Gastroesophageal sphincter (tissue), 4 donors: Measurements from ENCODE around the gene WFDC6. TPM values are rescaled to one million over a fixed set of nuclear protein-coding genes. Genes with fewer than 3 reads are reported as not detected.
"Not testable (repeated sequence)": the region's sequence is repeated elsewhere in the genome, so short reads cannot be mapped to it uniquely, and the experiment has no call there.

Experiments used
- ATAC-seq: fragments of 150-250 bp; one replicate; pipeline ENCODE4 v1.9.1; 2016; ENCODE audit warnings: mild to moderate bottlenecking, moderate library complexity
- H3K27ac ChIP-seq, 4 donors: fragments of 200-600 bp; sonication (generic) in 3 of 4; 1 replicate in 3 of 4; 2 replicates in 1 of 4; pipeline ENCODE4 v1.5.1; 2016 to 2019
- H3K27me3 ChIP-seq: fragments of 200-600 bp; sonication (generic); one replicate; pipeline ENCODE4 v1.5.1; 2019
- H3K36me3 ChIP-seq, 2 donors: fragments of 200-600 bp; sonication (generic); one replicate each; pipeline ENCODE4 v1.5.1; 2019; ENCODE audit warnings: control low read depth in 1 of 2
- H3K4me1 ChIP-seq, 3 donors: fragments of 200-600 bp; sonication (generic); 1 replicate in 2 of 3; 2 replicates in 1 of 3; pipeline ENCODE4 v1.5.1; 2016 to 2019; ENCODE audit warnings: control low read depth in 2 of 3
- H3K4me3 ChIP-seq, 2 donors: fragments of 200-600 bp; sonication (generic); one replicate each; pipeline ENCODE4 v1.5.1; 2019; ENCODE audit warnings: mild to moderate bottlenecking in 1 of 2, moderate library complexity in 1 of 2
- H3K9me3 ChIP-seq, 3 donors: fragments of 200-600 bp; sonication (generic); one replicate each; pipeline ENCODE4 v1.5.1; 2017 to 2019; ENCODE audit warnings: control low read depth in 2 of 3
- EP300 ChIP-seq: sonication (generic); formaldehyde crosslinking; IDR thresholded peaks from one replicate; pipeline ENCODE4 v1.6.1; 2017; ENCODE audit warnings: antibody characterized with exemption, mild to moderate bottlenecking
- POLR2A ChIP-seq, 2 donors: fragments of 450-650 bp; IDR thresholded peaks; one replicate each; pipeline ENCODE4 v1.6.1; 2017; ENCODE audit warnings: antibody characterized with exemption in 2 of 2, mild to moderate bottlenecking in 2 of 2, moderate library complexity in 1 of 2
- POLR2AphosphoS5 ChIP-seq: sonication (generic); formaldehyde crosslinking; IDR thresholded peaks from one replicate; pipeline ENCODE4 v1.6.1; 2017; ENCODE audit warnings: antibody characterized with exemption
- WGBS, 2 donors: methylation state at CpG; one replicate each; pipeline ENCODE4 v1.1.5; 2018; ENCODE audit warnings: low coverage in 1 of 2; 5-methylcytosine and 5-hydroxymethylcytosine counted together
- total RNA-seq, 4 donors: library from RNA; depleted of rRNA; stranded (reverse); fragments of >200 nt; gene quantifications; one replicate each; pipeline ENCODE4 v1.1.0, GENCODE V29; 2016
- TF ChIP-seq, protein P1 (sequence below), 4 experiments: fragments of 200-600 bp in 2 of 4; fragments of 450-650 bp in 2 of 4; sonication (generic) in 1 of 4; IDR thresholded peaks; one replicate each; pipeline ENCODE4 v1.5.1; 2017 to 2019; ENCODE audit warnings: antibody characterized with exemption in 4 of 4, mild to moderate bottlenecking in 2 of 4, moderate library complexity in 2 of 4

WFDC6 gene
- total RNA-seq, 4 donors from 2014 or later = not detected

DNA sequence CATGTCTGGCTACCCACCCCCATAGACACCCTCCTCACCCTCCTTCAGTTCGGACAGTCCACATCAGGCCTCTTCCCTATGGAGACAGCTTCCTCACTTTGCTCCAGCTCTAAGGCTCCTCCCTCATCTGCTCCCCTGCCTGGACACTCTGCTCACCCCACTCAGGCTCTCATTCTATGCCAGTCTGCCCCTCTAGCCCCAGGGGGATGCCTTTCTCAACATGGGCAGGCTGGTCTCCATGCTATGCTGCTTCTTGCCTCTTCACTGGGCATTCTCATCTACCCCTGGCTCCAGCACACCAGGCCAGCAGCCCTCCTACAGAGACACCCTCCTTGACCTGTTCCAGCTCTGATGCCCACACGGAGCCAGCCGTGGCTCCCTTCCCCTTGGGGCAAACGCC lies 39.9 kb upstream of the WFDC6 start, which contains the start of gene WFDC8:
Gene WFDC8, minus strand, starts transcription at position 101 of the 400 bp plus-strand sequence. Its CDS starts 37 bp downstream, at position 64.
- no peaks in the 10 kb centered on the region for H3K36me3 ChIP-seq
- TF ChIP-seq, protein P1, sequence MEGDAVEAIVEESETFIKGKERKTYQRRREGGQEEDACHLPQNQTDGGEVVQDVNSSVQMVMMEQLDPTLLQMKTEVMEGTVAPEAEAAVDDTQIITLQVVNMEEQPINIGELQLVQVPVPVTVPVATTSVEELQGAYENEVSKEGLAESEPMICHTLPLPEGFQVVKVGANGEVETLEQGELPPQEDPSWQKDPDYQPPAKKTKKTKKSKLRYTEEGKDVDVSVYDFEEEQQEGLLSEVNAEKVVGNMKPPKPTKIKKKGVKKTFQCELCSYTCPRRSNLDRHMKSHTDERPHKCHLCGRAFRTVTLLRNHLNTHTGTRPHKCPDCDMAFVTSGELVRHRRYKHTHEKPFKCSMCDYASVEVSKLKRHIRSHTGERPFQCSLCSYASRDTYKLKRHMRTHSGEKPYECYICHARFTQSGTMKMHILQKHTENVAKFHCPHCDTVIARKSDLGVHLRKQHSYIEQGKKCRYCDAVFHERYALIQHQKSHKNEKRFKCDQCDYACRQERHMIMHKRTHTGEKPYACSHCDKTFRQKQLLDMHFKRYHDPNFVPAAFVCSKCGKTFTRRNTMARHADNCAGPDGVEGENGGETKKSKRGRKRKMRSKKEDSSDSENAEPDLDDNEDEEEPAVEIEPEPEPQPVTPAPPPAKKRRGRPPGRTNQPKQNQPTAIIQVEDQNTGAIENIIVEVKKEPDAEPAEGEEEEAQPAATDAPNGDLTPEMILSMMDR (IDR thresholded peaks at IDR 0.05) = no peak
- TF ChIP-seq POLR2A (IDR thresholded peaks at IDR 0.05) (no peak), EP300 (no peak), POLR2AphosphoS5 (no peak)
- no peaks in the 10 kb centered on the region for H3K4me1 ChIP-seq
- H3K4me3 ChIP-seq = no peak within 1 kb of the TSS
- H3K9me3 ChIP-seq = no peaks in the 10 kb centered on the region
- WGBS, 2 donors = 62% methylated on average over 1 of the region's 4 CpGs; no CpG with 5 or more reads in 1 of the 2 donors
- no peak within 1 kb of the TSS for H3K27ac ChIP-seq
- H3K27me3 ChIP-seq = peaks cover 12% of the 10 kb centered on the region
- no peak for ATAC-seq

DNA sequence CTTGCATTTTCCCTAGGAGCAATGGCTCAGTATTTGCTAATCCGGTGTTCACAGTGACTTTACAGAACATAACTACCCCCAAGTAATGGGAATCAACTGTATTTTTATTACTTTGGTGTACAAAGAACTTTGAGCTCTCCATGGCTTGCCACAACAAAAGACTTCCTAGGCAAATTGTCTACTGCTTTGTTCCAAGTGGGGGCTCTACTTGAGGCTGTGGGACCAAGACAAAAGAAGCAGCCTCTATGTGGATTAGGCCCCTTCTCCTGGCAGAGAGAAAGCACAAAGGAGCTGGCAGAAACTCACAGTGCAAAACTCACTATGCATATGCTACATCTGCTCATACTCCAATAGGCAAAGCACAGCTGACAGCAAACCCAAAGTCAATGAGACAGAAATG lies 38.9 kb upstream of the WFDC6 start:
- no peak for TF ChIP-seq POLR2A (IDR thresholded peaks at IDR 0.05)
- TF ChIP-seq, protein P1 (IDR thresholded peaks at IDR 0.05) = no peak
- no peak for TF ChIP-seq EP300
- no peak for TF ChIP-seq POLR2AphosphoS5
- Histone ChIP-seq H3K27me3 (peaks cover 7% of the 10 kb centered on the region), H3K4me3 (no peak overlapping the region), H3K27ac (no peak overlapping the region), H3K9me3 (peaks cover 0 to 5% (median 0%) of the 10 kb centered on the region in 3 donors), H3K36me3 (no peaks in the 10 kb centered on the region), H3K4me1 (no peaks in the 10 kb centered on the region)
- WGBS, 2 donors = 58 to 80% methylated on average over 1 of the region's 1 CpG
- ATAC-seq = no peak

DNA sequence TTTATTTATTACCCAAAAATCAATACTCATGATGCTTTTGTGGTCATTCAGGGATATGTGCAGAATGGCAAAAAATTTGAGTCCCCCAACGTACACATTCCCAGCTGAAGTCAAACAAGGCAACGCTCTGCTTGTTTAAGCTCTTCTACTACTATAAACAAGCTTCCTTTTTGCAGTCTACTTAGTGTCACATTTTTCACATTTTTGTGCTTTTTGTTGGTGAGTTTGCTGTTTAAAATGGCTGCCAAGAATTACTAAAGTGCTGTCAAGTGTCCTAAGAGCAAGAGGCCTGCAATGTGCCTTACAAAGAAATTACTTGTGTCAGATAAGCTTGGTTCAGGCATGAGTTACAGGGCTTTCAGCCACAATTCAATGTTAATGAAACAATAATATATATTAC lies 37.7 kb upstream of the WFDC6 start:
- WGBS, 2 donors = 0% methylated on average over 2 of the region's 2 CpGs
- H3K9me3 ChIP-seq = peaks cover 0 to 5% (median 0%) of the 10 kb centered on the region in 3 donors
- no peak overlapping the region for H3K27ac ChIP-seq
- H3K4me3 ChIP-seq = no peak overlapping the region
- peaks cover 4% of the 10 kb centered on the region for H3K27me3 ChIP-seq
- no peak for ATAC-seq
- TF ChIP-seq POLR2A (IDR thresholded peaks at IDR 0.05) = no peak
- no peak for TF ChIP-seq POLR2AphosphoS5
- TF ChIP-seq, protein P1 (IDR thresholded peaks at IDR 0.05) = no peak
- TF ChIP-seq EP300 = no peak
- H3K36me3 ChIP-seq = no peaks in the 10 kb centered on the region
- H3K4me1 ChIP-seq = no peaks in the 10 kb centered on the region

DNA sequence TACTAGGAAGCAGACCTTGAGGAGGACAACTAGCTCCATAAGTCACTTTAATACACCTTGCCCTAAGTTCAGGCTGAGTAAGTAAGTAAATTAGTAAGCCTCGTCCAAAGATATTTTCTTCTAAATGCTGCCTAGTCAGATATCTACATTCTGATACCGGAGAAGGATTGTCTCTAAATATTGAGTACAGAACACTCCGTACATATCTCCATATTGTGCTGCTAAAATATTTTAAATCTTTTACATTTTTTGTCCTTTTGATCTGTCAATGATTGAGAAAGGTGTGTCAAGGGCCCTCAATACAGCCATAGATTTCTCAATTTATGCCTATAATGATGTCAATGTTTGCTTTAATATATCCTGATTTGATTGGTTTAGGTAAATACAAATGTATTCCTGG lies 36.6 kb upstream of the WFDC6 start:
- no peak overlapping the region for H3K4me3 ChIP-seq
- no peak overlapping the region for H3K27ac ChIP-seq
- no peak for ATAC-seq
- H3K9me3 ChIP-seq = peaks cover 0 to 5% (median 0%) of the 10 kb centered on the region in 3 donors
- whole genome bisulfite sequencing, 2 donors = 85 to 88% methylated on average over 3 of the region's 3 CpGs
- H3K4me1 ChIP-seq = no peaks in the 10 kb centered on the region
- no peaks in the 10 kb centered on the region for H3K36me3 ChIP-seq
- TF ChIP-seq POLR2A (IDR thresholded peaks at IDR 0.05) (no peak), POLR2AphosphoS5 (no peak), EP300 (no peak)
- TF ChIP-seq, protein P1 (IDR thresholded peaks at IDR 0.05) = no peak
- H3K27me3 ChIP-seq = peaks cover 4% of the 10 kb centered on the region

DNA sequence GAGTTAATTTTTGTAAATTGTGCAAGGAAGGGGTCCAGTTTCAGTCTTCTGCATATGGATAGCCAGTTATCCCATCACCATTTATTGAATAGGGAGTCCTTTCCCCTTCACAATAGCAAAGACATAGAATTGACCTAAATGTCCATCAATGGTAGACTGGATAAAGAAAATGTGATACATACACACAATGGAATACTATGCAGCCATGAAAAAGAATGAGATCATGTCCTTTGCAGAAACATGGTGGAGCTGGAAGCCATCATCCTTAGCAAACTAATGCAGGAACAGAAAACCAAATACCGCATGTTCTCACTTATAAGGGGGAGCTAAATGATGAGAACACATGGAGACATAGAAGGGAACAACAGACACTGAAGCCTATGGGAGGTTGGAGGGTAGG lies 30.4 kb upstream of the WFDC6 start:
- WGBS, 2 donors = 80 to 94% methylated on average over 1 of the region's 1 CpG
- H3K27me3 ChIP-seq, ATAC-seq, H3K9me3 ChIP-seq, H3K4me1 ChIP-seq, H3K27ac ChIP-seq, H3K36me3 ChIP-seq, H3K4me3 ChIP-seq: not testable (repeated sequence)
